Activated CD8-positive, alpha-beta memory T cell treated with anti-CD3 and anti-CD28 coated beads, Interleukin-2, amount 50 U/mL, for 48 hours (primary cell): ENCODE results near the gene NFE2L1.
"Not testable (repeated sequence)": the region's sequence is repeated elsewhere in the genome, so short reads cannot be mapped to it uniquely, and the experiment has no call there.

Experiments used
- DNase-seq: peaks from one replicate; pipeline ENCODE4 v3.0.0-alpha.2; 2020

The NFE2L1 gene

DNA sequence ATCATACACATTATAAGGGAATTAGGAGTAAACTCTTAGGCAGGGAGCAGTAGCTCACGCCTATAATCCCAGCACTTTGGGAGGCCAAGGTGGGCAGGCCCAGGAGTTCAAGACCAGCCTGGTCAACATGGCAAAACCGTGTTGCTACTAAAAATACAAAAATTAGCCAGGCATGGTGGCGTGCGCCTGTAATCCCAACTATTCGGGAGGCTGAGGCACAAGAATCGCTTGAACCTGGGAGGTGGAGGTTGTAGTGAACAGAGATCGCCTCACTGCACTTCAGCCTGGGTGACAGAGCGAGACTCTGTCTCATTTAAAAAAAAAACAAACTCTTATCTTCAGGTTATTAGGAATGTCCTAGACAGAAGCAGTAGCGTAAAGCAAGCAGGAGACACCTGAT lies 24.7 kb downstream of the NFE2L1 start:
- not testable (repeated sequence) for DNase-seq

DNA sequence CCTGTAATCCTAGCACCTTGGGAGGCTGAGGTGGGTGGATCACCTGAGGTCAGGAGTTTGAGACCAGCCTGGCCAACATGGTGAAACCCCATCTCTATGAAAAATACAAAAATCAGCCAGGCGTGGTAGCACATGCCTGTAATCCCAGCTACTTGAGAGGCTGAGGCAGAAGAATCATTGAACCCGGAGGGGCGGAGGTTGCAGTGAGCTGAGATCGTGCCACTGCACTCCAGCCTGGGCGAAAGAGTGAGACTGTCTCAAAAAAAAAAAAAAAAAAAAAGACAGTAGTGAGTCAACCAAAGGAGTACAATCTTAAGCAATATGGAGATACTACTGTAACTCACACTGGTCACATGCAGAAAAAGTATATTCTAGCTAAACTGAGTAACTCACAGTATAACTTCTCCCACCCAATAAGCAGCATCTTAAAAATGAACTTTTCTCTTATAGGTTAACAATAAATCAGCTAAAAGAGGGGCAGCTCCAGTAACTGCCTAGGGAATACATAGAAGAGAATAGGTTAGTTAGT lies 25.5 kb downstream of the NFE2L1 start:
- DNase-seq: not testable (repeated sequence)

- DNase-seq: peak; percentile 76
Observed at GRCh38 chr17:48074322-48075081, 26.3 kb downstream of the NFE2L1 start.

- DNase-seq: not testable (repeated sequence)
Observed at GRCh38 chr17:48077152-48077551, 29.0 kb downstream of the NFE2L1 start.

DNA sequence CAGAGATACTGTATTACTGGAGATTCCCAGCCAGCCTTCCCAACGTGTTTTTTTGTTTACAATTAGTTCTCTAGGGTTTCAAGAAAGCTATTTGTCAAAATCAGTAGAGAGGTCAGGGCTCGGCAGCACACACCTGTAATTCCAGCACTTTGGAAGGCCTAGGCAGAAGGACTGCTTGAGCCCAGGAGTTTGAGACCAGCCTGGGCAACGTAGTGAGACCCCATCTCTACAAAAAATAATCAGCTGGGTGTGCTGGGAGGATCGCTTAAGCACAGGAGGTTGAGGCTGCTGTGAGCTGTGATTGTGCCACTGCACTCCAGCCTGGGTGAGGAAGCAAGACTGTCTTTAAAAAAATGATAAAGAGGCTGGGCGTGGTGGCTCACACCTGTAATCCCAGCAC lies 33.7 kb downstream of the NFE2L1 start:
- DNase-seq: no peak

DNA sequence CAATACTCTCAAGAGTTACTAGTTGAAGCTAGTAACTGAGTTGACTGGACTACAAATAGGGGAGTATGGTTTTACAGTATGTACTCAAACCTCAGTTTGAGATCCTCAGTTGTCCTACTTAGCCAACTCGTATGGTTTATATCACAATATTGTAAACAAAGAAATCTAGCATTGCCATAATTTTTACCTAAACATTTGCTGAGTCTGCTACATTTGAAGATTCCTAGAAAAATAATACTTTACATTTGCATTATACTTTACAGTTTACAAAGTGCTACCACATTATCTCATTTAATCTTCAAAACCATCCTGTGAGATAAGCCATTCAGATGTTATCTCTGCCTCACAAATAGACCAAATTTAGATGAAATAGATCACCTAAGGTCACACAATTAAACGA lies 36.8 kb downstream of the NFE2L1 start:
- no peak for DNase-seq

- DNase-seq: no peak
Observed at GRCh38 chr17:48093341-48094045, 45.3 kb downstream of the NFE2L1 start.

DNA sequence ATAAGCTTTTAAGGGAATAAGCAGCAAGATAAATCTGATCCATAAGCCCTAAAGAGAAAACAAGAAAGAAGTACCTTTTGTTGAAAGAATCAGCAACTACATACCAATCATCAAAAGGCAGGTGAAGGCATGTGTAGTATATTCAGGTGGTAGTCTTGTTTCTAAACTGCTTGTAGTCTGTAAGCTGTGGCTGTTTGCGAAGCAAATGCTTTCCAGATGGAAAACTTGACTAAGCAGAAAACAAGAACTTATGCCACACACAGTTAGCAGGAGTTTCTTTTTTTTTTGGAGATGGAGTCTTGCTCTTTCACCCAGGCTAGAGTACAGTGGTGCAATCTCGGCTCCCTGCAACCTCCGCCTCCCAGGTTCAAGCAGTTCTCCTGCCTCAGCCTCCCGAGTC lies 47.5 kb downstream of the NFE2L1 start:
- no peak for DNase-seq

DNA sequence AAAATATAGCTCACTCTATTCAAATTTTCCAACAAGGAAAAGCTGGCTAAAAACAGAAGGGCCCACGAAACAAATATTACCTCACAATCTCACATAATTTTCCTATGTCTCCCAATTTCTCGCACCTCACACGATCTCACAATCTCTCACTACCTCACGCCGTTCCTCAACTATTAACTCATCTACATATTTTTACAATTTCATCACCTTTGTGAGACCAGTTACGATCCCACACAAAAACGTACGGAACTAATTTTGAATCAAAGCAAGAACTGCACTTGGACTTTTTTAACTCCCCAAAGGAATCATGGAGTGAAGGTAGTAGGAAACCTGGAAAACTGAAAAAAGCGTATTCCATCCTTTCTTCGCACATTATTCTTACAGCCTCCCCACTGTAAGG lies 52.0 kb downstream of the NFE2L1 start:
- no peak for DNase-seq

DNA sequence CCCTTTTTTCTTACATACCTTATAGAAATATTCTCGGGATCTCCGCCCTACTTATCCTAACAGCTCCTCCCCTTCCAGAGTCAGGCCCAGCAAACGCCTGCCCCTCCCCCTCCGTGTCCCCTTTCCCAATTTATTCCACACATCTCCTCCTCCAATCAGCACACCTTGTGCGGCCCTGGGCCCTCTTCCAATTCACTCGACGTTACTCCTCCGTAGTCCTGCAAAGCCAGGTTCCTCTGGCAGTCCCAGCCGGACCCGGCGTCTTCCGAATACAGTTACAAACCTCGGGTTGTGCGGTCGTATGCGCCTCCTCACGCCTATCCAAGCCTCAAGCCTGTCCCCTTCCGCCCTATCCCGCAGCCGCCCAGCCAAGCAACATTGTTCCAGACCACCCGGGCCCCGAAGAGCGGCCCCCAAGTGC lies 52.4 kb downstream of the NFE2L1 start:
- no peak for DNase-seq

DNA sequence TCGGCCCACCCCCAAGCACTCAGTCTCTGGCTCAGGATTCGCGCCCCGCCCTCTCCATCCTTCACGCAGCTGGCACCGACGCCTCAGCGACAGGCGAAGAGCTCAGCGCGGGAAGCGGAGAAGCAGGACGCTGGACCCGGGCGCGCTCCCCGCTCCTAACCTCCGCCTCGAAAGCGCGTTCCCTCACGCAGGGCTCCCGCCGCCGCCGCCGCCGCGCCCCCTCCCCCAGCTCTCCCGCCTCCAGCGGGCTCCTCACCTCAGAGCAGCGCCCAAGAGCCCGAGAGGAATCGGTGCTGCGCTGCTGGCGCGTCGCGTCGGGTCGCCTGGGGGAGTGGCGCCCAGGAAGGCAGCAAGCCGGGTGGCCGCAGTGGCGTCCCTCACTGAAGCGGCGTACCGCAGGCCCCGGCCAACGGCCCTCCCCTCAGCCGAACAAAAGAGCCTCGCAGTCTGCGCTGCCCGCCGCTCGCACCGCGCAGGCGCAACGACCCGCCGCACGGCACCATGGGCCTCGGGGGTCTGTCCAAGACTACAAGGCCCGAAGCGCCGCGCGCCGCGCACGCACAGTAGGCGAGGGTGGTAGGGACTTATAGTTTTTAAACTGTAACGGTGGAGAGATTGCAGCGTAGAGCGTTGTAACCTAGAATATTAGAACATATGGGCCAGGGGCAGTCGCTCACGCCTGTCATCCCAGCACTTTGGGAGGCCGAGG lies 53.0 kb downstream of the NFE2L1 start, which contains the start of gene CBX1:
CBX1 (minus strand) TSS at position 467 of the 709 bp plus-strand sequence. CDS start 24,474 bp downstream, outside the sequence.
- DNase-seq: peak; percentile 97

DNA sequence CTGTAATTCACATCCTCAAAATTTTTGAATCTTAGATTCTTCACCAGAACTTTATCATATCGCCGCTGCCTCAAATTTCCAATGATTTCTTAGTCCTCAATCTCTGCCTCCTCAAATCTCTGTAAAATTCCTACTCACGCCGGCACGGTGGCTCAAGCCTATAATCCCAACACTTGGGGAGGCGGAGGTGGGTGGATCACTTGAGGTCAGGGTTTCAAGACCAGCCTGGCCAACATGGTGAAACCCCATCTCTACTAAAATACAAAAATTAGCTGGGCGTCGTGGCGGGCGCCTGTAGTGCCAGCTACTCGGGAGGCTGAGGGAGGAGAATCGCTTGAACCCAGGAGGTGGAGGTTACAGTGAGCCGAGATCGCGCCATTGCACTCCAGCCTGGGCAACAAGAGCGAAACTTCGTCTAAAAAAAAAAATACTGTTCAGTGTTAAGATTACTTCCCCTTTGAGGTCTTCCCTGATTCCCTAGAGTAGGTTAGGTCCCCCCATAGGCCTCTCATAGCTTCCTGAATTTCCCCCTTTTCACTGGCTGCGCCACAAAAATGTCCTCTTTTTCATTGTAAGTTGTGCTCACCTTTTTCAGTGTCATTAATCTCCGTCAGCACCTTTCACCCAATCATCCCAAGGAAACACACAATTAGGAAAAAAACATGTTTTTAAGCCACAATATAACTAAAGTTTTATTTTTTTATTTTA lies 54.0 kb downstream of the NFE2L1 start:
- DNase-seq: no peak

- no peak for DNase-seq
Observed at GRCh38 chr17:48102798-48103715, 54.9 kb downstream of the NFE2L1 start.

GRCh38 chr17:48104440-48104839 lies 56.3 kb downstream of the NFE2L1 start:
- no peak for DNase-seq

- DNase-seq: no peak
Observed at GRCh38 chr17:48106802-48107136, 58.6 kb downstream of the NFE2L1 start.

DNA sequence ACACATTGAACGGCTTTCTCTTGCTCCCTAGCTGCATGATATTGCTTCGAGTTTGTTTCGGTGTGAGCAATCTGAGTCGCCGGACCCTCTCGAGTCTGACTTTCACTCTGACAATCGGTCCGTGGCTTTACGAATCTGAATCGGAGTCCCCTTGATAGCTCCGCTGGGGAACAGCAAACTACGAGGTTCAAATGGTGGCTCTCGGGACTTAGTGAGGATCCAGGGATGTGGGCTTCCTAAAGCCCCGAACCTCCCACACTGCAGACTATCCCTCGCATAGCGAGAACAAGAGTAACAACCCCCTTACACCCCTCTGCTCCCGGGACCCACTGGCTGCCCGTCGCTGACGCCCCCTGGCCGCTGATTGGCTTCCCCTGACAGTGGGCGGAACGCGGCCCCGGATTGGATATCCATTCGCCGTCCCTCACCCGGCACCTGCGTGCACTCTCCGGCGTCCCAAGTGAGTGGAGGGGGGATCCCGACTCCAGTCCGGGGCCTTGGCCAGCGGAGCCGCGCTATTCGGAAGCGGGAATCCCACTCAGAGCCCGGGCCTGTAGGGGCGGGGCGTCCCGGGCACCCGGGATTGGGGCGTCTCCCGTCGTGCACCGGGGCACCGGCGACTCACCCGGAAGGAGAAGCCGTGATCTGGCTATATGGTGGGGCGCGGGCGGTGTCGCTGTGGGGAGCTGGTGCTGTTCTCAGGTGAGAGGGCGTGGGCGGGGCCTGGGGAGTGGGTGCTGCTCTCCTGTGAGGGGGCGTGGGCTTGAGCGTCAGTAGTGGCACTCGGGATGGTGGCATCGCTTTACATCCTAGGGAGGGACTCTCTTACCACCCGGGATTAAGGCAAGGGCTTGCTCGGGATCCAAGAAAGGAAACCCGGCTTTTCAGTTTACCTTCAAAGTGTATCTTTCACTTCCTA lies 59.2 kb downstream of the NFE2L1 start, which contains the start of gene SNX11:
SNX11 (plus strand) TSS at position 630 of the 919 bp plus-strand sequence. CDS start 4,278 bp downstream, outside the sequence.
- peak; percentile 95 for DNase-seq

- no peak for DNase-seq
Observed at GRCh38 chr17:48110761-48111160, 62.6 kb downstream of the NFE2L1 start.
